Measurements from ENCODE around the gene ABR.

ABR gene

DNA sequence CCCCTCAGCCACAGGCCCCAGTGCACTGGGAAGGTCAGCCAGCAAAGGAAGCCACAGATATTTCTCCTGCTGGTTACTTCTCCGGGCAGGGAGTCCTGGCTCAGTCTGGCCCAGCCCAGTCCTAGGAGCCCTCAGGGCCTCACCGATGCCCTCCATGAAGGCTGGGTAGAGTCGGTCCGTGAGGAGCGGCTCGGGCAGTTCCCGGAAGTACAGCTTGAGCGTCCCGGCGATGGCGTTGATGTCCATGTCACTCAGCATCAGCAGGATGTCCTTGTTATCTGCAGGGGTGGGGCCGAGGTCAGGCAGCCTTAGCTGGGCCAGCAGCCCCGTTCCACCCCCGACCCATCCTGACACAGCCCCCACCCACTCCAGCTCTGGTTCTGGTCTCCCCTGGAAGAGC, 169.2 kb downstream of the ABR start:
- Histone ChIP-seq H3K9me3 (ENCODE audit: insufficient read depth, low read depth, low read length) (no peaks in the 10 kb centered on the region), H3K27me3 (ENCODE audit: insufficient read depth, low read length, poor library complexity, severe bottlenecking) (no peaks in the 10 kb centered on the region), H3K4me2 (ENCODE audit: low read depth, low read length, poor library complexity, severe bottlenecking) (no peak overlapping the region), H3F3A (ENCODE audit: low read depth) (no peaks in the 10 kb centered on the region), H3K9me2 (replicated peaks; ENCODE audit: low read depth, low read length) (no peaks in the 10 kb centered on the region), H3K79me2 (ENCODE audit: insufficient read depth, low read length) (no peaks in the 10 kb centered on the region), H3K36me3 (ENCODE audit: insufficient read depth, low read length) (peaks cover 12% of the 10 kb centered on the region; the same call in 1 of the 2 replicates), H3K9ac (ENCODE audit: low read depth, low read length, poor library complexity, severe bottlenecking) (no peak overlapping the region), H3K4me1 (ENCODE audit: insufficient read depth, low read length, poor library complexity, severe bottlenecking) (peaks cover under 1% of the 10 kb centered on the region), H3K4me3 (ENCODE audit: low read length, poor library complexity, severe bottlenecking) (no peak overlapping the region), H4K20me1 (ENCODE audit: insufficient read depth, low read length, poor library complexity, severe bottlenecking) (no peaks in the 10 kb centered on the region), H2AFZ (ENCODE audit: low read length) (no peak overlapping the region)
- no peak for TF ChIP-seq EZH2phosphoT487 (IDR thresholded peaks at IDR 0.05; ENCODE audit: borderline replicate concordance)
- no peak for TF ChIP-seq CTCF (conservative IDR thresholded peaks at IDR 0.05; ENCODE audit: low read length)

GRCh38 chr17:1010086-1010450, 169.7 kb downstream of the ABR start:
- H3F3A ChIP-seq (ENCODE audit: low read depth): no peaks in the 10 kb centered on the region
- no peak overlapping the region for H2AFZ ChIP-seq (ENCODE audit: low read length)
- H3K4me3 ChIP-seq (ENCODE audit: low read length, poor library complexity, severe bottlenecking): no peak overlapping the region
- H3K79me2 ChIP-seq (ENCODE audit: insufficient read depth, low read length): no peaks in the 10 kb centered on the region
- H3K9me2 ChIP-seq (replicated peaks; ENCODE audit: low read depth, low read length): no peaks in the 10 kb centered on the region
- peaks cover 12% of the 10 kb centered on the region; the same call in 1 of the 2 replicates for H3K36me3 ChIP-seq (ENCODE audit: insufficient read depth, low read length)
- TF ChIP-seq CTCF (conservative IDR thresholded peaks at IDR 0.05; ENCODE audit: low read length): no peak
- no peak for TF ChIP-seq EZH2phosphoT487 (IDR thresholded peaks at IDR 0.05; ENCODE audit: borderline replicate concordance)
- H3K9ac ChIP-seq (ENCODE audit: low read depth, low read length, poor library complexity, severe bottlenecking): no peak overlapping the region
- H3K27me3 ChIP-seq (ENCODE audit: insufficient read depth, low read length, poor library complexity, severe bottlenecking): no peaks in the 10 kb centered on the region
- H3K9me3 ChIP-seq (ENCODE audit: insufficient read depth, low read depth, low read length): no peaks in the 10 kb centered on the region
- peaks cover 4% of the 10 kb centered on the region for H3K4me1 ChIP-seq (ENCODE audit: insufficient read depth, low read length, poor library complexity, severe bottlenecking)
- no peak overlapping the region for H3K4me2 ChIP-seq (ENCODE audit: low read depth, low read length, poor library complexity, severe bottlenecking)
- H4K20me1 ChIP-seq (ENCODE audit: insufficient read depth, low read length, poor library complexity, severe bottlenecking): no peaks in the 10 kb centered on the region

DNA sequence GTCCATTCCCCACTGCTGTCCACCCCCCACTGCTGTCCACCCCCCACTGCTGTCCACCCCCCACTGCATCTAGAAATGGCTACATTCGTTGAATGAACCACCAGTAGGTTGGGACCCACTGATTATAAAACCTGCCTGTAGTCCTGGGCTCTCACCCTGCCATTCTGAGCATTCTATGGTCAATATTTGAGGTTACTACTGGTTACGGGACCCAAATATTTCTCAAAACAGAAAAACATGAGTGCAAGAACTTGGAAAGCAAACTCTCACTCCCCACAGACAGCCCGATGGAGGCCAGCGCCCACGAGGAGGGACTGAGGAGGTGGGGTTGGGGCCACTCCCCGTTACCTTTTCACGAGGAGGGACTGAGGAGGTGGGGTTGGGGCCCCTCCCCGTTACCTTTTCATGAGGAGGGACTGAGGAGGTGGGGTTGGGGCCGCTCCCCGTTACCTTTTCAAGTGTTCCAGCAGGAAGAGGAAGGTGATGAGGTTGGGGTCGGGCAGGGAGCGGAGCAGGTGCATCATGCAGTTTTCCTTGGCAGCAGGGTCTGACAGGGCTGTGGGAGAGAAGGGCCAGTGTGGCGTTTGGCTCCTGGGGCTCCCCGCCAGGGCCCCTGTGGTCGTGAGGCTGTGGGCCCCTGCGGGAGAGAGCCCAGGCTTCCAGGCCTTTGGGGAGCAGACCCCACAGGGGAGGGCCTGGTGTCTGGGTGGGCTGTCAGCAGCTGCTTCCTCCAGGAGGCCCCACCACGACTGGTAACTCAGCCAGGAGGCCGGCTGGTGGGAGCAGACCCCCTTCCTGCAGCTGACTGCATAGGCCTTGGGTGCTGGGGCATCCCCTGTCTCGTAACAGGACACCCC, 170.3 kb downstream of the ABR start:
- TF ChIP-seq CTCF (conservative IDR thresholded peaks at IDR 0.05; ENCODE audit: low read length) (no peak), EZH2phosphoT487 (IDR thresholded peaks at IDR 0.05; ENCODE audit: borderline replicate concordance) (no peak)
- Histone ChIP-seq H2AFZ (ENCODE audit: low read length) (no peak overlapping the region), H3K9me2 (replicated peaks; ENCODE audit: low read depth, low read length) (no peaks in the 10 kb centered on the region), H3K9ac (ENCODE audit: low read depth, low read length, poor library complexity, severe bottlenecking) (no peak overlapping the region), H3K9me3 (ENCODE audit: insufficient read depth, low read depth, low read length) (no peaks in the 10 kb centered on the region), H3K27me3 (ENCODE audit: insufficient read depth, low read length, poor library complexity, severe bottlenecking) (no peaks in the 10 kb centered on the region), H3K79me2 (ENCODE audit: insufficient read depth, low read length) (no peaks in the 10 kb centered on the region), H3K4me2 (ENCODE audit: low read depth, low read length, poor library complexity, severe bottlenecking) (no peak overlapping the region), H3K4me3 (ENCODE audit: low read length, poor library complexity, severe bottlenecking) (no peak overlapping the region), H3K36me3 (ENCODE audit: insufficient read depth, low read length) (peaks cover 12% of the 10 kb centered on the region; the same call in 1 of the 2 replicates), H3K4me1 (ENCODE audit: insufficient read depth, low read length, poor library complexity, severe bottlenecking) (peaks cover 4% of the 10 kb centered on the region), H3F3A (ENCODE audit: low read depth) (no peaks in the 10 kb centered on the region), H4K20me1 (ENCODE audit: insufficient read depth, low read length, poor library complexity, severe bottlenecking) (no peaks in the 10 kb centered on the region)

Measured in Loucy (cell line).